PC-9 (cell line): ENCODE data around the gene EBLN2.

Source experiments
- CTCF ChIP-seq: fragments of 200-600 bp; sonication (generic); conservative IDR thresholded peaks from 2 replicates; pipeline ENCODE4 v1.6.1; 2017; ENCODE audit warnings: mixed run types, antibody characterized with exemption, mild to moderate bottlenecking, moderate library complexity
- EZH2 ChIP-seq: fragments of 200-600 bp; sonication (generic); IDR thresholded peaks from 2 replicates; pipeline ENCODE4 v1.8.0; 2017; ENCODE audit warnings: antibody characterized with exemption, low read depth

- no peak for TF ChIP-seq CTCF
- TF ChIP-seq EZH2, result no peak
Measured at GRCh38 chr3:73041537-73041936, 19.9 kb upstream of the EBLN2 start.
